Smooth muscle cell (in vitro differentiated cells): ENCODE data around the gene TMEM238. TPM values are rescaled to one million over a fixed set of nuclear protein-coding genes. Genes with fewer than 3 reads are reported as not detected.

Experiments
- DNase-seq: peaks from one replicate; lab custom pipeline; 2025; ENCODE audit not compliant: unreplicated experiment; lab: John Stamatoyannopoulos, UW
- H2AFZ ChIP-seq: fragments of 200-600 bp; sonication (generic); 2 replicates; pipeline ENCODE4 v1.6.0; 2016; ENCODE audit warnings: antibody characterized with exemption, low read depth, mild to moderate bottlenecking
- H3F3A ChIP-seq: fragments of 200-600 bp; sonication (generic); 2 replicates; pipeline ENCODE4 v1.6.0; 2017; ENCODE audit warnings: antibody characterized with exemption, low read depth
- H3K27ac ChIP-seq: fragments of 200-600 bp; sonication (generic); 2 replicates; pipeline ENCODE4 v1.5.1; 2016; ENCODE audit warnings: low read depth, mild to moderate bottlenecking
- H3K27me3 ChIP-seq: fragments of 200-600 bp; sonication (generic); 2 replicates; pipeline ENCODE4 v1.6.1; 2016; ENCODE audit warnings: low read depth, mild to moderate bottlenecking
- H3K36me3 ChIP-seq: fragments of 200-600 bp; sonication (generic); 2 replicates; pipeline ENCODE4 v1.5.1; 2016; ENCODE audit warnings: low read depth
- H3K4me1 ChIP-seq: fragments of 200-600 bp; sonication (generic); 2 replicates; pipeline ENCODE4 v1.5.1; 2016; ENCODE audit warnings: low read depth
- H3K4me2 ChIP-seq: fragments of 200-600 bp; sonication (generic); 2 replicates; pipeline ENCODE4 v1.6.0; 2016; ENCODE audit warnings: mild to moderate bottlenecking
- H3K4me3 ChIP-seq: fragments of 200-600 bp; sonication (generic); 2 replicates; pipeline ENCODE4 v1.5.1; 2016; ENCODE audit warnings: mild to moderate bottlenecking
- H3K79me2 ChIP-seq: fragments of 200-600 bp; sonication (generic); 2 replicates; pipeline ENCODE4 v1.6.0; 2016; ENCODE audit warnings: low read depth, mild to moderate bottlenecking
- H3K9ac ChIP-seq: fragments of 200-600 bp; sonication (generic); 2 replicates; pipeline ENCODE4 v1.6.0; 2016; ENCODE audit warnings: low read depth
- H3K9me3 ChIP-seq: fragments of 200-600 bp; sonication (generic); replicated peaks from 2 replicates; pipeline ENCODE4 v1.5.1; 2016; ENCODE audit warnings: low read depth
- H4K20me1 ChIP-seq: fragments of 200-600 bp; sonication (generic); 2 replicates; pipeline ENCODE4 v1.6.0; 2016; ENCODE audit warnings: low read depth
- CTCF ChIP-seq: fragments of 200-600 bp; sonication (generic); IDR thresholded peaks from 2 replicates; pipeline ENCODE4 v1.5.1; 2017; ENCODE audit warnings: borderline replicate concordance, mild to moderate bottlenecking, antibody characterized with exemption; ENCODE audit not compliant: insufficient read depth, poor library complexity, severe bottlenecking
- WGBS: methylation state at CpG from one replicate; pipeline ENCODE4 v1.1.7; 2016; ENCODE audit warnings: low lambda C conversion rate; 5-methylcytosine and 5-hydroxymethylcytosine counted together
- polyA plus RNA-seq: library from polyadenylated mRNA; unstranded; fragments of >200 nt; fragmentation: Nextera tagmentation; extraction: Ambion mirVana; gene quantifications from 2 replicates; pipeline ENCODE4 v1.2.1, GENCODE V29; 2016
- total RNA-seq: library from RNA; depleted of rRNA; stranded (reverse); fragments of >200 nt; gene quantifications from 2 replicates; pipeline ENCODE4 v1.2.3, GENCODE V29; 2014

The TMEM238 gene
- total and polyA plus RNA-seq, 2 experiments from 2014 or later: 2.6 to 3.3 TPM

GRCh38 chr19:55387736-55388497, 3.8 kb upstream of the TMEM238 start:
- Histone ChIP-seq H3K9ac (no peak overlapping the region), H3K79me2 (peaks cover 47% of the 10 kb centered on the region), H3K36me3 (no peaks in the 10 kb centered on the region), H3K4me3 (peak overlapping the region; percentile 85), H3K9me3 (no peaks in the 10 kb centered on the region), H3F3A (peaks cover 9% of the 10 kb centered on the region), H4K20me1 (peaks cover 72% of the 10 kb centered on the region), H3K27ac (no peak overlapping the region), H3K4me1 (peaks cover 32% of the 10 kb centered on the region), H3K4me2 (peak overlapping the region; percentile 93), H3K27me3 (no peaks in the 10 kb centered on the region), H2AFZ (no peak overlapping the region)
- no peak for DNase-seq
- TF ChIP-seq CTCF: no peak
- WGBS: 94% methylated on average over 20 of the region's 24 CpGs

- Histone ChIP-seq H4K20me1 (peaks cover 58% of the 10 kb centered on the region), H3K4me2 (peak overlapping the region; percentile 93), H3K27me3 (no peaks in the 10 kb centered on the region), H3K9ac (peak overlapping the region; percentile 92), H2AFZ (no peak overlapping the region), H3K4me3 (peak overlapping the region; percentile 85), H3K36me3 (no peaks in the 10 kb centered on the region), H3K4me1 (peaks cover 33% of the 10 kb centered on the region), H3K27ac (peak overlapping the region; percentile 90), H3K9me3 (no peaks in the 10 kb centered on the region), H3F3A (peaks cover 9% of the 10 kb centered on the region), H3K79me2 (peaks cover 40% of the 10 kb centered on the region)
- TF ChIP-seq CTCF: no peak
- no peak for DNase-seq
- 5% methylated on average over 32 of the region's 33 CpGs for WGBS
Measured at GRCh38 chr19:55386493-55386971, 2.4 kb upstream of the TMEM238 start.

- peak; percentile 84 for DNase-seq
- Histone ChIP-seq H3K27ac (peak within 1 kb of the TSS; percentile 90), H3F3A (peaks cover 9% of the 10 kb centered on the region), H2AFZ (peak within 1 kb of the TSS; percentile 89), H3K27me3 (no peaks in the 10 kb centered on the region), H3K4me1 (peaks cover 33% of the 10 kb centered on the region), H4K20me1 (peaks cover 51% of the 10 kb centered on the region), H3K79me2 (peaks cover 39% of the 10 kb centered on the region), H3K4me3 (peak within 1 kb of the TSS; percentile 85), H3K9ac (peak within 1 kb of the TSS; percentile 92), H3K36me3 (no peaks in the 10 kb centered on the region), H3K9me3 (no peaks in the 10 kb centered on the region), H3K4me2 (peak within 1 kb of the TSS; percentile 93)
- no peak for TF ChIP-seq CTCF
- WGBS: 1% methylated on average over 68 of the region's 68 CpGs
Measured at GRCh38 chr19:55385724-55386492, 1.8 kb upstream of the TMEM238 start, which contains the start of gene RPL28. Gene RPL28 (plus strand): TSS chr19:55385932. CDS start chr19:55386358, 426 bp downstream.
